Right atrium auricular region (tissue), 2 donors: ENCODE measurements around the gene CREB5. TPM values are rescaled to one million over a fixed set of nuclear protein-coding genes. Genes with fewer than 3 reads are reported as not detected.
A peak's percentile ranks its signal among the peaks of the same experiment; 100 is the strongest.

ENCODE experiments used
- DNase-seq: peaks from one replicate; pipeline ENCODE4 v3.0.0-alpha.2; 2019; ENCODE audit warnings: low spot score
- H3K27ac ChIP-seq, 2 donors: fragments of 200-600 bp; sonication (generic); 1 replicate in 1 of 2; 2 replicates in 1 of 2; pipeline ENCODE4 v1.5.1; 2016 to 2019
- H3K27me3 ChIP-seq, 2 donors: fragments of 200-600 bp; sonication (generic); one replicate each; pipeline versions ENCODE4 v1.5.1 to v1.6.0; 2017 to 2019
- H3K36me3 ChIP-seq: fragments of 200-600 bp; sonication (generic); one replicate; pipeline ENCODE4 v1.5.1; 2016
- H3K4me1 ChIP-seq, 2 donors: fragments of 200-600 bp; sonication (generic); one replicate each; pipeline versions ENCODE4 v1.5.1 to v1.6.0; 2017 to 2019
- H3K4me3 ChIP-seq, 2 donors: fragments of 200-600 bp; sonication (generic); 1 replicate in 1 of 2; 2 replicates in 1 of 2; pipeline ENCODE4 v1.5.1; 2017 to 2019; ENCODE audit warnings: mild to moderate bottlenecking in 1 of 2, moderate library complexity in 1 of 2
- H3K9me3 ChIP-seq, 2 donors: fragments of 200-600 bp; sonication (generic); one replicate each; pipeline ENCODE4 v1.5.1; 2019
- CTCF ChIP-seq, 2 donors: fragments of 200-600 bp; sonication (generic); IDR thresholded peaks; one replicate each; pipeline ENCODE4 v1.5.1; 2019; ENCODE audit warnings: antibody characterized with exemption in 2 of 2
- total RNA-seq, 2 donors: library from RNA; depleted of rRNA; stranded (reverse); fragments of >200 nt; gene quantifications; one replicate each; pipeline ENCODE4 v1.1.0, GENCODE V29; 2016

CREB5 gene
- total RNA-seq = 10 to 100 TPM; 10.5 to 20.8 TPM

GRCh38 chr7:28411876-28412662 lies at the start of gene CREB5:
Gene CREB5, plus strand, starts transcription at chr7:28412518. Its CDS starts 397 bp downstream, at chr7:28412915.
- Histone ChIP-seq H3K9me3 (no peaks in the 10 kb centered on the region), H3K36me3 (no peaks in the 10 kb centered on the region), H3K27me3 (no peaks in the 10 kb centered on the region), H3K27ac (peak within 1 kb of the TSS; percentile 6 to 89), H3K4me1 (peaks cover 0 to 29% of the 10 kb centered on the region in 2 donors), H3K4me3 (peak within 1 kb of the TSS; percentile 78 to 91)
- peak in 1 of 2 donors; percentile 44 for TF ChIP-seq CTCF (IDR thresholded peaks at IDR 0.05)
- DNase-seq = no peak

- Histone ChIP-seq H3K9me3 (no peaks in the 10 kb centered on the region), H3K27ac (no peak overlapping the region), H3K4me1 (no peaks in the 10 kb centered on the region), H3K36me3 (no peaks in the 10 kb centered on the region), H3K27me3 (no peaks in the 10 kb centered on the region), H3K4me3 (no peak overlapping the region)
- DNase-seq = no peak
- peak in 1 of 2 donors; percentile 24 for TF ChIP-seq CTCF (IDR thresholded peaks at IDR 0.05)
These were observed 49.5 kb upstream of the CREB5 start for GRCh38 chr7:28362812-28363211.

GRCh38 chr7:28364082-28364481 lies 48.2 kb upstream of the CREB5 start:
- no peaks in the 10 kb centered on the region for H3K27me3 ChIP-seq
- H3K9me3 ChIP-seq = no peaks in the 10 kb centered on the region
- no peaks in the 10 kb centered on the region for H3K36me3 ChIP-seq
- H3K27ac ChIP-seq = no peak overlapping the region
- H3K4me1 ChIP-seq = no peaks in the 10 kb centered on the region
- H3K4me3 ChIP-seq = no peak overlapping the region
- no peak for TF ChIP-seq CTCF (IDR thresholded peaks at IDR 0.05)
- DNase-seq = no peak

GRCh38 chr7:28369523-28369922 lies 42.8 kb upstream of the CREB5 start:
- H3K4me1 ChIP-seq = no peaks in the 10 kb centered on the region
- H3K36me3 ChIP-seq = no peaks in the 10 kb centered on the region
- no peak for TF ChIP-seq CTCF (IDR thresholded peaks at IDR 0.05)
- no peaks in the 10 kb centered on the region for H3K27me3 ChIP-seq
- no peaks in the 10 kb centered on the region for H3K9me3 ChIP-seq
- H3K4me3 ChIP-seq = no peak overlapping the region
- no peak for DNase-seq
- no peak overlapping the region for H3K27ac ChIP-seq

GRCh38 chr7:28371846-28372245 lies 40.5 kb upstream of the CREB5 start:
- Histone ChIP-seq H3K27ac (no peak overlapping the region), H3K36me3 (no peaks in the 10 kb centered on the region), H3K4me1 (no peaks in the 10 kb centered on the region), H3K27me3 (no peaks in the 10 kb centered on the region), H3K4me3 (no peak overlapping the region), H3K9me3 (no peaks in the 10 kb centered on the region)
- DNase-seq = no peak
- TF ChIP-seq CTCF (IDR thresholded peaks at IDR 0.05) = no peak

GRCh38 chr7:28373990-28374389 lies 38.3 kb upstream of the CREB5 start:
- Histone ChIP-seq H3K9me3 (no peaks in the 10 kb centered on the region), H3K27ac (no peak overlapping the region), H3K36me3 (no peaks in the 10 kb centered on the region), H3K4me1 (no peaks in the 10 kb centered on the region), H3K27me3 (no peaks in the 10 kb centered on the region), H3K4me3 (no peak overlapping the region)
- DNase-seq = no peak
- no peak for TF ChIP-seq CTCF (IDR thresholded peaks at IDR 0.05)
